Brain microvascular endothelial cell (primary cell): Measurements from ENCODE around the gene MID1.

Experiments
- DNase-seq: peaks from one replicate; pipeline ENCODE4 v3.0.0-alpha.2; 2020
- H3K27ac ChIP-seq: fragments of 250-450 bp; sonication (Bioruptor Pico); 2 replicates; pipeline ENCODE4 v1.5.1; 2020; ENCODE audit warnings: mild to moderate bottlenecking, moderate library complexity
- H3K27me3 ChIP-seq: fragments of 250-450 bp; sonication (Bioruptor Pico); replicated peaks from 2 replicates; pipeline ENCODE4 v1.5.1; 2020; ENCODE audit warnings: mild to moderate bottlenecking
- H3K36me3 ChIP-seq: fragments of 250-450 bp; sonication (Bioruptor Pico); replicated peaks from 2 replicates; pipeline ENCODE4 v1.5.1; 2020; ENCODE audit warnings: mild to moderate bottlenecking
- H3K4me3 ChIP-seq: 2 replicates; pipeline ENCODE4 v1.5.1; 2011; ENCODE audit warnings: low read depth, mild to moderate bottlenecking, control low read depth, low read length, moderate library complexity
- CTCF ChIP-seq: IDR thresholded peaks from 2 replicates; pipeline ENCODE4 v1.5.1; 2011; ENCODE audit warnings: low read depth, mild to moderate bottlenecking, moderate library complexity, low read length, control low read depth, inconsistent platforms; ENCODE audit errors: missing control alignments
- in situ Hi-C: cut with HindIII; loops from 2 replicates; pipeline ENCODE4 v1.10.0; 2017; ENCODE audit warnings: low sequenced_read_pairs, low pct_ligation_motif_present

Gene MID1

GRCh38 chrX:10622197-10622596 is 1.8 kb upstream of the MID1 start:
- no peaks in the 10 kb centered on the region for H3K27me3 ChIP-seq
- H3K36me3 ChIP-seq, result no peaks in the 10 kb centered on the region
- in situ Hi-C loops, result no loop called here
- TF ChIP-seq CTCF, result no peak
- DNase-seq, result no peak
- no peak overlapping the region for H3K27ac ChIP-seq
- H3K4me3 ChIP-seq, result no peak overlapping the region

- Histone ChIP-seq H3K27ac (peak overlapping the region; percentile 73), H3K36me3 (no peaks in the 10 kb centered on the region), H3K4me3 (peak overlapping the region; percentile 69), H3K27me3 (no peaks in the 10 kb centered on the region)
- in situ Hi-C loops, result no loop called here
- DNase-seq, result peak; percentile 28
- no peak for TF ChIP-seq CTCF
Measured at GRCh38 chrX:10619425-10620046, 849 bp downstream of the MID1 start.

- Histone ChIP-seq H3K27ac (peak overlapping the region; percentile 73), H3K4me3 (peak overlapping the region; percentile 69), H3K36me3 (no peaks in the 10 kb centered on the region), H3K27me3 (no peaks in the 10 kb centered on the region)
- in situ Hi-C loops, result no loop called here
- no peak for TF ChIP-seq CTCF
- no peak for DNase-seq
Measured at GRCh38 chrX:10618961-10619360, 1.4 kb downstream of the MID1 start.

- no peaks in the 10 kb centered on the region for H3K36me3 ChIP-seq
- no peaks in the 10 kb centered on the region for H3K27me3 ChIP-seq
- H3K27ac ChIP-seq, result peak overlapping the region; percentile 73
- DNase-seq, result peak; percentile 56
- H3K4me3 ChIP-seq, result peak overlapping the region; percentile 69
- no peak for TF ChIP-seq CTCF
- in situ Hi-C loops, result no loop called here
Measured at GRCh38 chrX:10617999-10618351, 2.4 kb downstream of the MID1 start.

- H3K4me3 ChIP-seq, result no peak overlapping the region
- no peaks in the 10 kb centered on the region for H3K27me3 ChIP-seq
- in situ Hi-C loops, result no loop called here
- no peak for TF ChIP-seq CTCF
- no peak for DNase-seq
- H3K27ac ChIP-seq, result peak overlapping the region; percentile 33
- H3K36me3 ChIP-seq, result no peaks in the 10 kb centered on the region
Measured at GRCh38 chrX:10617186-10617998, 3.0 kb downstream of the MID1 start.
